CD14-positive monocyte (primary cell): ENCODE measurements around the gene WDR19. TPM values are rescaled to one million over a fixed set of nuclear protein-coding genes. Genes with fewer than 3 reads are reported as not detected.
"Not testable (repeated sequence)": the region's sequence is repeated elsewhere in the genome, so short reads cannot be mapped to it uniquely, and the experiment has no call there.

Experiments used
- DNase-seq, 3 donors: peaks; one replicate each; pipeline ENCODE4 v3.0.0-alpha.2; 2011 to 2022
- H2AFZ ChIP-seq: 2 replicates; pipeline ENCODE4 v1.6.0; 2012; ENCODE audit warnings: mild to moderate bottlenecking, low read depth, low read length, inconsistent platforms; ENCODE audit not compliant: insufficient read depth, poor library complexity, severe bottlenecking
- H3K27ac ChIP-seq, 2 donors: 1 replicate in 1 of 2; 2 replicates in 1 of 2; pipeline ENCODE4 v1.5.1; 2012 to 2013; ENCODE audit warnings: low read length in 2 of 2, control low read depth in 1 of 2, inconsistent platforms in 1 of 2, low read depth in 1 of 2, mild to moderate bottlenecking in 1 of 2
- H3K27me3 ChIP-seq, 2 donors: one replicate each; pipeline versions ENCODE4 v1.6.0 to v1.6.1; 2011 to 2013; ENCODE audit warnings: low read length in 2 of 2; ENCODE audit not compliant: control insufficient read depth in 2 of 2, insufficient read depth in 2 of 2
- H3K36me3 ChIP-seq, 2 donors: replicated peaks in 1 of 2; 1 replicate in 1 of 2; 2 replicates in 1 of 2; pipeline versions ENCODE4 v1.5.1 to v1.6.1; 2012 to 2013; ENCODE audit warnings: low read length in 2 of 2, control low read depth in 1 of 2, inconsistent platforms in 1 of 2, mild to moderate bottlenecking in 1 of 2; ENCODE audit not compliant: insufficient read depth in 2 of 2, control insufficient read depth in 1 of 2
- H3K4me1 ChIP-seq, 2 donors: 1 replicate in 1 of 2; 2 replicates in 1 of 2; pipeline versions ENCODE4 v1.5.1 to v1.6.1; 2012 to 2013; ENCODE audit warnings: low read length in 2 of 2, control low read depth in 1 of 2, inconsistent platforms in 1 of 2, mild to moderate bottlenecking in 1 of 2, moderate library complexity in 1 of 2; ENCODE audit not compliant: insufficient read depth in 2 of 2, control insufficient read depth in 1 of 2
- H3K4me2 ChIP-seq: replicated peaks from 2 replicates; pipeline ENCODE3; 2012; ENCODE audit warnings: low read length, moderate library complexity, mild to moderate bottlenecking; ENCODE audit not compliant: poor library complexity, severe bottlenecking; ENCODE audit errors: extremely low read depth
- H3K4me3 ChIP-seq, 3 experiments: fragments of 200-600 bp in 1 of 3; sonication (generic) in 1 of 3; replicated peaks in 1 of 3; 1 replicate in 2 of 3; 2 replicates in 1 of 3; pipeline ENCODE4 v1.5.1; 2011 to 2013; ENCODE audit warnings: low read length in 3 of 3, mild to moderate bottlenecking in 3 of 3, control low read depth in 2 of 3, low read depth in 2 of 3, inconsistent platforms in 1 of 3, moderate library complexity in 1 of 3
- H3K79me2 ChIP-seq: 2 replicates; pipeline ENCODE4 v1.6.0; 2012; ENCODE audit warnings: mild to moderate bottlenecking, control low read depth, inconsistent platforms, low read length, moderate library complexity; ENCODE audit not compliant: insufficient read depth
- H3K9ac ChIP-seq: 2 replicates; pipeline ENCODE4 v1.6.0; 2017; ENCODE audit warnings: low read length, mild to moderate bottlenecking; ENCODE audit not compliant: insufficient read depth, poor library complexity, severe bottlenecking
- H3K9me3 ChIP-seq, 2 donors: replicated peaks in 1 of 2; 1 replicate in 1 of 2; 2 replicates in 1 of 2; pipeline versions ENCODE4 v1.5.1 to v1.6.1; 2012 to 2013; ENCODE audit warnings: low read length in 2 of 2, control low read depth in 1 of 2; ENCODE audit not compliant: control insufficient read depth in 1 of 2, insufficient read depth in 1 of 2
- H4K20me1 ChIP-seq: 2 replicates; pipeline ENCODE4 v1.6.0; 2012; ENCODE audit warnings: mild to moderate bottlenecking, low read length, control low read depth, moderate library complexity; ENCODE audit not compliant: insufficient read depth
- H3K27ac Mint-ChIP-seq, 7 donors: one replicate each; pipeline ENCODE4 v1.8.0; 2020; ENCODE audit warnings: mild to moderate bottlenecking in 7 of 7, mixed read lengths in 7 of 7, moderate library complexity in 6 of 7, inconsistent platforms in 2 of 7
- H3K27me3 Mint-ChIP-seq, 3 donors: one replicate each; pipeline ENCODE4 v1.8.0; 2021 to 2022; ENCODE audit warnings: low read depth in 3 of 3, mild to moderate bottlenecking in 3 of 3, mixed read lengths in 3 of 3, moderate library complexity in 3 of 3, inconsistent platforms in 1 of 3
- H3K36me3 Mint-ChIP-seq, 2 donors: one replicate each; pipeline ENCODE4 v1.8.0; 2020; ENCODE audit warnings: mixed read lengths in 2 of 2, inconsistent platforms in 1 of 2, mild to moderate bottlenecking in 1 of 2
- H3K4me1 Mint-ChIP-seq: one replicate; pipeline ENCODE4 v1.8.0; 2020; ENCODE audit warnings: mild to moderate bottlenecking, mixed read lengths
- H3K4me3 Mint-ChIP-seq, 2 donors: one replicate each; pipeline ENCODE4 v1.8.0; 2020; ENCODE audit warnings: mild to moderate bottlenecking in 2 of 2, mixed read lengths in 2 of 2, moderate library complexity in 1 of 2
- H3K9me3 Mint-ChIP-seq, 7 donors: one replicate each; pipeline ENCODE4 v1.8.0; 2020 to 2022; ENCODE audit warnings: mixed read lengths in 7 of 7, mild to moderate bottlenecking in 6 of 7, moderate library complexity in 6 of 7, inconsistent platforms in 2 of 7
- WGBS: methylation state at CpG from one replicate; pipeline ENCODE4 v1.1.5; 2013; ENCODE audit warnings: missing lambda C conversion rate; ENCODE audit not compliant: insufficient coverage; 5-methylcytosine and 5-hydroxymethylcytosine counted together
- intact Hi-C, 2 donors: fragments of 100-400 bp; cut with micrococcal nuclease; formaldehyde crosslinking; loops; one replicate each; pipeline versions ENCODE4 v1.15.0 to v1.15.1; 2023
- polyA plus RNA-seq, 3 donors: library from polyadenylated mRNA; depleted of rRNA in 1 of 3; unstranded in 2 of 3; stranded (reverse) in 1 of 3; fragments of 300-500 nt in 2 of 3; fragments of >200 nt in 1 of 3; fragmentation: Illumina TruSeq in 2 of 3; gene quantifications; 1 replicate in 2 of 3; 2 replicates in 1 of 3; pipeline ENCODE4 v1.2.3, GENCODE V29; 2012 to 2021
- TF ChIP-seq, protein P1 (sequence below): fragments of 200-600 bp; IDR thresholded peaks from one replicate; pipeline ENCODE4 v1.8.0; 2022; ENCODE audit warnings: antibody characterized with exemption, mild to moderate bottlenecking

The WDR19 gene
- polyA plus RNA-seq, 3 donors: 1.7 to 11.4 (median 2.0) TPM

DNA sequence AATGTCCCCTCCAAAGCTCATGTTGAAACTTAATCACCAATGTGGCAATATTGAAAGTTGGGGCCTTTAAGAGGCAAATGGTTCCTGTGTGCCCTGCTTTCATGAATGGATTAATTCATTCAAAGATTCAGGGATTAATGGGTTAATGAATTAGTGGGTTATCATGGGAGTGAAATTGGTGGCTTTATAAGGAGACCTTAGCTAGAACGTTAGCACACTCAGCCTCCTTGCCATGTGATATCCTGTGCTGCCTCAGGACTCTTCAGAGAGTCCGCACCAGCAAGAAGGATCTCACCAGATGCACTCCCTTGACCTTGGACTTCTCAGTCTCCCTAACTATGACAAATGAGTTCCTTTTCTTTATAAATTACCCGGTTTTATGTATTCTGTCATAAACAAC is 2.6 kb upstream of the WDR19 start:
- no peaks in the 10 kb centered on the region for H3K36me3 ChIP-seq
- no peak overlapping the region for H2AFZ ChIP-seq
- no peaks in the 10 kb centered on the region for H3K79me2 ChIP-seq
- intact Hi-C loops: loop anchor here in 1 of 2 donors (10.0 kb wide), 1 partner anchor 275 kb away; the partner anchor contains the start of genes LIAS and RPL9
- Mint-ChIP-seq H3K27me3 (peaks cover 3 to 12% (median 7%) of the 10 kb centered on the region in 3 donors), H3K4me3 (no peak overlapping the region), H3K4me1 (peaks cover 8% of the 10 kb centered on the region), H3K27ac (no peak overlapping the region), H3K36me3 (no peaks in the 10 kb centered on the region), H3K9me3 (no peaks in the 10 kb centered on the region)
- H4K20me1 ChIP-seq: no peaks in the 10 kb centered on the region
- H3K9me3 ChIP-seq: no peaks in the 10 kb centered on the region
- no peak overlapping the region for H3K4me2 ChIP-seq
- no peak overlapping the region for H3K9ac ChIP-seq
- no peak overlapping the region for H3K4me3 ChIP-seq
- peaks cover 2 to 3% of the 10 kb centered on the region in 2 donors for H3K27me3 ChIP-seq
- no peak for DNase-seq
- peaks cover 13 to 16% of the 10 kb centered on the region in 2 donors for H3K4me1 ChIP-seq
- TF ChIP-seq, protein P1, sequence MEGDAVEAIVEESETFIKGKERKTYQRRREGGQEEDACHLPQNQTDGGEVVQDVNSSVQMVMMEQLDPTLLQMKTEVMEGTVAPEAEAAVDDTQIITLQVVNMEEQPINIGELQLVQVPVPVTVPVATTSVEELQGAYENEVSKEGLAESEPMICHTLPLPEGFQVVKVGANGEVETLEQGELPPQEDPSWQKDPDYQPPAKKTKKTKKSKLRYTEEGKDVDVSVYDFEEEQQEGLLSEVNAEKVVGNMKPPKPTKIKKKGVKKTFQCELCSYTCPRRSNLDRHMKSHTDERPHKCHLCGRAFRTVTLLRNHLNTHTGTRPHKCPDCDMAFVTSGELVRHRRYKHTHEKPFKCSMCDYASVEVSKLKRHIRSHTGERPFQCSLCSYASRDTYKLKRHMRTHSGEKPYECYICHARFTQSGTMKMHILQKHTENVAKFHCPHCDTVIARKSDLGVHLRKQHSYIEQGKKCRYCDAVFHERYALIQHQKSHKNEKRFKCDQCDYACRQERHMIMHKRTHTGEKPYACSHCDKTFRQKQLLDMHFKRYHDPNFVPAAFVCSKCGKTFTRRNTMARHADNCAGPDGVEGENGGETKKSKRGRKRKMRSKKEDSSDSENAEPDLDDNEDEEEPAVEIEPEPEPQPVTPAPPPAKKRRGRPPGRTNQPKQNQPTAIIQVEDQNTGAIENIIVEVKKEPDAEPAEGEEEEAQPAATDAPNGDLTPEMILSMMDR: no peak
- 60% methylated on average over 1 of the region's 3 CpGs for WGBS
- H3K27ac ChIP-seq: no peak overlapping the region

DNA sequence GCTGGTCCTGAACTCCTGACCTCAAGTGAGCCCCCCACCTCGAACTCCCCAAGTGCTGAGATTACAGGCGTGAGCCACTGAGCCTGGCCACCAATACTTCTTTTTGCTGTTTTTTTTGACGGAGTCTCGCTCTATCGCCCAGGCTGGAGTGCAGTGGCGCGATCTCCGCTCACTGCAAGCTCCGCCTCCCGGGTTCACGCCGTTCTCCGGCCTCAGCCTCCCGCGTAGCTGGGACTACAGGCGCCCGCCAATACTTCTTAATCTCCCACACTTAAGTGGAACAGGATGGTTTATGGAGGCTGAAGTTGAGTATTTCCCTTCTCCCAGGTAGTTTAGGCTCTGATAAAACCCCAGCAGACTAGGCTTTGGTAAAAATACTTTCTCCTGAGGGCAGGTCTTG is 1.7 kb upstream of the WDR19 start:
- not testable (repeated sequence) for DNase-seq, H3K9me3 Mint-ChIP-seq, H4K20me1 ChIP-seq, H3K79me2 ChIP-seq, H3K4me3 Mint-ChIP-seq, H3K9ac ChIP-seq, H3K27ac ChIP-seq, H3K36me3 ChIP-seq, H3K27ac Mint-ChIP-seq, H3K4me1 Mint-ChIP-seq, H3K27me3 ChIP-seq, H3K9me3 ChIP-seq, H3K4me3 ChIP-seq, H3K36me3 Mint-ChIP-seq, H3K4me2 ChIP-seq
- WGBS: 98% methylated on average over 5 of the region's 17 CpGs
- intact Hi-C loops: loop anchor here in 1 of 2 donors (10.0 kb wide), 1 partner anchor 274 kb away; the partner anchor contains the start of genes LIAS and RPL9
- H2AFZ ChIP-seq: peak overlapping the region; percentile 46
- peaks cover 13 to 16% of the 10 kb centered on the region in 2 donors for H3K4me1 ChIP-seq
- H3K27me3 Mint-ChIP-seq: peaks cover 3 to 12% (median 7%) of the 10 kb centered on the region in 3 donors
